Measurements from ENCODE around the gene CYRIA.

The CYRIA gene

GRCh38 chr2:16666449-16666801 is 791 bp upstream of the CYRIA start:
- DNase-seq: peak; percentile 53

GRCh38 chr2:16664809-16665747 is 556 bp downstream of the CYRIA start:
- no peak for DNase-seq

GRCh38 chr2:16664052-16664731 is 1.4 kb downstream of the CYRIA start:
- DNase-seq: peak; percentile 62

- DNase-seq: no peak
Observed at GRCh38 chr2:16663121-16663905, 2.3 kb downstream of the CYRIA start.

- peak; percentile 31 for DNase-seq
Observed at GRCh38 chr2:16661936-16662839, 3.4 kb downstream of the CYRIA start.

GRCh38 chr2:16661526-16661925 is 4.1 kb downstream of the CYRIA start:
- no peak for DNase-seq

GRCh38 chr2:16660556-16660955 is 5.1 kb downstream of the CYRIA start:
- DNase-seq: no peak

GRCh38 chr2:16660114-16660513 is 5.5 kb downstream of the CYRIA start:
- no peak for DNase-seq

GRCh38 chr2:16658076-16658739 is 7.4 kb downstream of the CYRIA start:
- no peak for DNase-seq

- DNase-seq: no peak
Observed at GRCh38 chr2:16657671-16658070, 8.0 kb downstream of the CYRIA start.

- DNase-seq: no peak
Observed at GRCh38 chr2:16656784-16657391, 8.7 kb downstream of the CYRIA start.

- no peak for DNase-seq
Observed at GRCh38 chr2:16655905-16656642, 9.6 kb downstream of the CYRIA start.

GRCh38 chr2:16655445-16655837 is 10.2 kb downstream of the CYRIA start:
- DNase-seq: no peak

GRCh38 chr2:16654833-16655444 is 10.7 kb downstream of the CYRIA start:
- no peak for DNase-seq

GRCh38 chr2:16653799-16654198 is 11.8 kb downstream of the CYRIA start:
- no peak for DNase-seq

- no peak for DNase-seq
Observed at GRCh38 chr2:16653083-16653375, 12.6 kb downstream of the CYRIA start.

GRCh38 chr2:16652296-16653082 is 13.1 kb downstream of the CYRIA start:
- no peak for DNase-seq

GRCh38 chr2:16650287-16651249 is 15.1 kb downstream of the CYRIA start:
- peak; percentile 54 for DNase-seq

Data from fibroblast of skin of right quadriceps (primary cell).